IPS-18a (cell line): ENCODE measurements around the gene STARD3.
"Not testable (repeated sequence)": the region's sequence is repeated elsewhere in the genome, so short reads cannot be mapped to it uniquely, and the experiment has no call there.

Source experiments
- H3K27ac ChIP-seq: one replicate; pipeline ENCODE4 v1.5.1; 2013; ENCODE audit warnings: low read length
- H3K27me3 ChIP-seq: one replicate; pipeline ENCODE4 v1.6.1; 2013; ENCODE audit warnings: mild to moderate bottlenecking, low read length; ENCODE audit not compliant: control insufficient read depth, insufficient read depth
- H3K36me3 ChIP-seq: one replicate; pipeline ENCODE4 v1.6.1; 2013; ENCODE audit warnings: low read depth, low read length; ENCODE audit not compliant: control insufficient read depth
- H3K4me1 ChIP-seq: one replicate; pipeline ENCODE4 v1.6.1; 2013; ENCODE audit warnings: low read depth, low read length; ENCODE audit not compliant: control insufficient read depth
- H3K4me3 ChIP-seq: one replicate; pipeline ENCODE4 v1.5.1; 2013; ENCODE audit warnings: low read length
- H3K9ac ChIP-seq: one replicate; pipeline ENCODE4 v1.6.1; 2013; ENCODE audit warnings: mild to moderate bottlenecking, low read length, moderate library complexity
- H3K9me3 ChIP-seq: one replicate; pipeline ENCODE4 v1.6.1; 2013; ENCODE audit warnings: low read depth, low read length; ENCODE audit not compliant: control insufficient read depth

The STARD3 gene

GRCh38 chr17:39687546-39688474 lies 50.9 kb downstream of the STARD3 start, which contains the start of gene PGAP3:
TSS of gene PGAP3 (minus strand) at chr17:39688057. CDS start at chr17:39688014, 43 bp downstream.
- Histone ChIP-seq H3K4me3 (peak within 1 kb of the TSS; percentile 89), H3K9ac (peak within 1 kb of the TSS; percentile 86), H3K4me1 (peaks cover 19% of the 10 kb centered on the region), H3K9me3 (no peaks in the 10 kb centered on the region), H3K27me3 (no peaks in the 10 kb centered on the region), H3K36me3 (peaks cover 7% of the 10 kb centered on the region), H3K27ac (peak within 1 kb of the TSS; percentile 96)

- no peaks in the 10 kb centered on the region for H3K9me3 ChIP-seq
- H3K27ac ChIP-seq = peak overlapping the region; percentile 96
- no peaks in the 10 kb centered on the region for H3K27me3 ChIP-seq
Observed at GRCh38 chr17:39688475-39688835, 51.5 kb downstream of the STARD3 start.

GRCh38 chr17:39688945-39689344 lies 52.0 kb downstream of the STARD3 start:
- Histone ChIP-seq H3K36me3 (peaks cover 7% of the 10 kb centered on the region), H3K9me3 (no peaks in the 10 kb centered on the region), H3K4me3 (peak overlapping the region; percentile 89), H3K9ac (peak overlapping the region; percentile 86), H3K27me3 (no peaks in the 10 kb centered on the region), H3K4me1 (peaks cover 19% of the 10 kb centered on the region), H3K27ac (peak overlapping the region; percentile 96)

More at GRCh38 chr17:39688475-39688835, 51.5 kb downstream of the STARD3 start:
- peaks cover 19% of the 10 kb centered on the region for H3K4me1 ChIP-seq
- H3K4me3 ChIP-seq = peak overlapping the region; percentile 89
- peaks cover 7% of the 10 kb centered on the region for H3K36me3 ChIP-seq
- peak overlapping the region; percentile 86 for H3K9ac ChIP-seq

GRCh38 chr17:39694593-39694992 lies 57.6 kb downstream of the STARD3 start:
- no peak overlapping the region for H3K27ac ChIP-seq
- no peak overlapping the region for H3K9ac ChIP-seq
- no peaks in the 10 kb centered on the region for H3K36me3 ChIP-seq
- H3K4me1 ChIP-seq = peaks cover 35% of the 10 kb centered on the region
- no peaks in the 10 kb centered on the region for H3K27me3 ChIP-seq
- H3K9me3 ChIP-seq = no peaks in the 10 kb centered on the region
- no peak overlapping the region for H3K4me3 ChIP-seq

- no peaks in the 10 kb centered on the region for H3K36me3 ChIP-seq
- H3K27ac ChIP-seq = peak overlapping the region; percentile 66
- no peaks in the 10 kb centered on the region for H3K27me3 ChIP-seq
- H3K4me3 ChIP-seq = no peak overlapping the region
- peaks cover 34% of the 10 kb centered on the region for H3K4me1 ChIP-seq
- H3K9ac ChIP-seq = no peak overlapping the region
- H3K9me3 ChIP-seq = no peaks in the 10 kb centered on the region
Observed at GRCh38 chr17:39695089-39695474, 58.1 kb downstream of the STARD3 start.

- peak overlapping the region; percentile 25 for H3K27ac ChIP-seq
- no peak overlapping the region for H3K9ac ChIP-seq
- H3K9me3 ChIP-seq = no peaks in the 10 kb centered on the region
- H3K27me3 ChIP-seq = no peaks in the 10 kb centered on the region
- H3K4me3 ChIP-seq = peak overlapping the region; percentile 6
- H3K4me1 ChIP-seq = peaks cover 36% of the 10 kb centered on the region
- H3K36me3 ChIP-seq = no peaks in the 10 kb centered on the region
Observed at GRCh38 chr17:39696731-39697130, 59.8 kb downstream of the STARD3 start.

GRCh38 chr17:39697961-39698360 lies 61.0 kb downstream of the STARD3 start:
- H3K9me3 ChIP-seq = no peaks in the 10 kb centered on the region
- H3K27ac ChIP-seq = no peak overlapping the region
- H3K27me3 ChIP-seq = no peaks in the 10 kb centered on the region
- H3K4me1 ChIP-seq = peaks cover 43% of the 10 kb centered on the region
- no peaks in the 10 kb centered on the region for H3K36me3 ChIP-seq
- H3K4me3 ChIP-seq = no peak overlapping the region
- no peak overlapping the region for H3K9ac ChIP-seq

GRCh38 chr17:39699157-39699817 lies 62.3 kb downstream of the STARD3 start:
- not testable (repeated sequence) for H3K27me3 ChIP-seq, H3K9me3 ChIP-seq, H3K36me3 ChIP-seq, H3K27ac ChIP-seq
- peaks cover 54% of the 10 kb centered on the region for H3K4me1 ChIP-seq
- peak overlapping the region; percentile 91 for H3K4me3 ChIP-seq
- H3K9ac ChIP-seq = peak overlapping the region; percentile 76

- no peaks in the 10 kb centered on the region for H3K36me3 ChIP-seq
- no peaks in the 10 kb centered on the region for H3K27me3 ChIP-seq
- peak within 1 kb of the TSS; percentile 76 for H3K9ac ChIP-seq
- peaks cover 54% of the 10 kb centered on the region for H3K4me1 ChIP-seq
- H3K4me3 ChIP-seq = peak within 1 kb of the TSS; percentile 91
- no peaks in the 10 kb centered on the region for H3K9me3 ChIP-seq
- peak within 1 kb of the TSS; percentile 56 for H3K27ac ChIP-seq
Observed at GRCh38 chr17:39699818-39700147, 62.8 kb downstream of the STARD3 start, which contains the start of gene ERBB2. TSS of gene ERBB2 (plus strand) at chr17:39700064. CDS start at chr17:39700239, 175 bp downstream.

GRCh38 chr17:39700148-39700987 lies 63.4 kb downstream of the STARD3 start:
- Histone ChIP-seq H3K27ac (peak overlapping the region; percentile 56), H3K9me3 (no peaks in the 10 kb centered on the region), H3K9ac (peak overlapping the region; percentile 76), H3K4me3 (peak overlapping the region; percentile 91), H3K36me3 (no peaks in the 10 kb centered on the region), H3K4me1 (peaks cover 54% of the 10 kb centered on the region), H3K27me3 (no peaks in the 10 kb centered on the region)
